HG03565 (cell line): ENCODE measurements around the gene MPRIP.

Source experiments
- ATAC-seq: cut with Tn5 transposase; IDR thresholded peaks from one replicate; pipeline ENCODE4 v1.9.1; 2021; ENCODE audit warnings: mild to moderate bottlenecking, moderate library complexity; ENCODE audit not compliant: unreplicated experiment

MPRIP gene

GRCh38 chr17:17203173-17203730 is 161.0 kb downstream of the MPRIP start:
- ATAC-seq, result no peak

GRCh38 chr17:17204041-17204591 is 161.9 kb downstream of the MPRIP start:
- ATAC-seq, result no peak

GRCh38 chr17:17204635-17205231 is 162.5 kb downstream of the MPRIP start:
- ATAC-seq, result no peak

- no peak for ATAC-seq
These were observed 163.3 kb downstream of the MPRIP start for GRCh38 chr17:17205368-17206123.

GRCh38 chr17:17206124-17206912 is 164.1 kb downstream of the MPRIP start, which contains the start of gene PLD6:
TSS of gene PLD6 (minus strand) at chr17:17206333. CDS start at chr17:17206286, 47 bp downstream.
- ATAC-seq, result peak; percentile 52

- ATAC-seq, result no peak
These were observed 164.7 kb downstream of the MPRIP start for GRCh38 chr17:17206913-17207335.

GRCh38 chr17:17207998-17208397 is 165.7 kb downstream of the MPRIP start:
- no peak for ATAC-seq

- no peak for ATAC-seq
These were observed 171.5 kb downstream of the MPRIP start for GRCh38 chr17:17213775-17214174.

GRCh38 chr17:17214646-17215436 is 172.6 kb downstream of the MPRIP start:
- ATAC-seq, result no peak

- ATAC-seq, result no peak
These were observed 173.3 kb downstream of the MPRIP start for GRCh38 chr17:17215575-17215974.

- no peak for ATAC-seq
These were observed 174.0 kb downstream of the MPRIP start for GRCh38 chr17:17216236-17216635.

GRCh38 chr17:17216776-17217175 is 174.5 kb downstream of the MPRIP start:
- ATAC-seq, result no peak

- ATAC-seq, result no peak
These were observed 175.7 kb downstream of the MPRIP start for GRCh38 chr17:17217995-17218394.

GRCh38 chr17:17220529-17220928 is 178.3 kb downstream of the MPRIP start:
- ATAC-seq, result no peak

- ATAC-seq, result no peak
These were observed 179.1 kb downstream of the MPRIP start for GRCh38 chr17:17221329-17221728.

- no peak for ATAC-seq
These were observed 181.5 kb downstream of the MPRIP start for GRCh38 chr17:17223736-17224135.

GRCh38 chr17:17224137-17224536 is 181.9 kb downstream of the MPRIP start:
- no peak for ATAC-seq

GRCh38 chr17:17225901-17226300 is 183.6 kb downstream of the MPRIP start:
- ATAC-seq, result no peak

GRCh38 chr17:17226451-17227265 is 184.4 kb downstream of the MPRIP start:
- ATAC-seq, result no peak
